Thyroid gland (tissue), 4 donors: Measurements from ENCODE around the gene NEDD4L.

ENCODE experiments used
- POLR2A ChIP-seq, 2 donors: fragments of 450-650 bp; IDR thresholded peaks; one replicate each; pipeline ENCODE4 v1.6.1; 2017; ENCODE audit warnings: antibody characterized with exemption in 2 of 2, mild to moderate bottlenecking in 2 of 2, moderate library complexity in 1 of 2
- TF ChIP-seq, protein P1 (sequence below), 6 experiments: fragments of 200-600 bp in 3 of 6; fragments of 450-650 bp in 3 of 6; sonication (generic) in 3 of 6; IDR thresholded peaks; one replicate each; pipeline ENCODE4 v1.5.1; 2016 to 2019; ENCODE audit warnings: antibody characterized with exemption in 6 of 6, mild to moderate bottlenecking in 2 of 6, inconsistent platforms in 1 of 6, moderate library complexity in 1 of 6

DNA sequence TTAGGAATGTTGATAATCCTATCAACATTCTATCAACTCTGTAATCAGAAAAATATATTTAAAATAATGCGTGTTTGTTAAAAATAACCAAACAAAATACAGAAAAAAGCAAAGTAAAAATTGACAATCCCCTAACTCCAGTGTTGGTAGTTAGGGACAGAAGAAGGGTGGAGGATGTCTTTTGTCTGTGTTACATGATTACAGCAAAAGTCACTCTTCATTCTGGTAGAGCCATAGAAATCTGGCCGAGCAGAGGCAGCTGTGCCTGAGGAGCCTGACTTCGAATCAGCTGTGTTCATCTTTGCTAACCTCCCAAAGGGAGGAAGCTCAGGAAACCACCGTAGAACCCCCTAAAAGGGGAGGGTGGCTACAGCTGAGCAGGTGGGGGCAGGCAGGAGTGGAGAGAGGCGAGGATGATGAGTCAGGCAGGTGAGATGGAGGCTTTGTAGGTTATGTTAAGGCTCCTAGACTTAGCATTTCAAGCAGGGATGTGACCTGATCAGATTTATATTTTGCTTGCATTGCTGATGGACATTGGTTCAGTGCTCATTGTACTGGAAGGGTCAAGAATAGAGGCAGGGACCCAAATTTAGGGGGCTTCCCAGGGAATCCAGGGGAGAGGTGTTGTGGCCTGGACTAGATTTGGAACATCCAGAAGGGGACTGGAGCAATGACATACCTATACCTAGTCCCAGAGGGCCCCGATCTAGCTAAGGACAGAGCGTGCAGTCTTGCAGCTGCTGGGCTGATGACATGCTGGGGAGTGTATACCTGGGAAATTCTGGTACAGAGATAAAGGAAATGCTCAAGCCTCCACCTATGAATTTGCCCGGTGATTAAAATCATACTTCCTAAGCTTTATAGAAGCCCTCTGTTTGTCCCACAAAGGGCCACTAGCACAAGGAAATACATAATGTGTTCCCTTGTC lies 95.7 kb downstream of the NEDD4L start:
- no peak for TF ChIP-seq POLR2A (IDR thresholded peaks at IDR 0.05)
- TF ChIP-seq, protein P1, sequence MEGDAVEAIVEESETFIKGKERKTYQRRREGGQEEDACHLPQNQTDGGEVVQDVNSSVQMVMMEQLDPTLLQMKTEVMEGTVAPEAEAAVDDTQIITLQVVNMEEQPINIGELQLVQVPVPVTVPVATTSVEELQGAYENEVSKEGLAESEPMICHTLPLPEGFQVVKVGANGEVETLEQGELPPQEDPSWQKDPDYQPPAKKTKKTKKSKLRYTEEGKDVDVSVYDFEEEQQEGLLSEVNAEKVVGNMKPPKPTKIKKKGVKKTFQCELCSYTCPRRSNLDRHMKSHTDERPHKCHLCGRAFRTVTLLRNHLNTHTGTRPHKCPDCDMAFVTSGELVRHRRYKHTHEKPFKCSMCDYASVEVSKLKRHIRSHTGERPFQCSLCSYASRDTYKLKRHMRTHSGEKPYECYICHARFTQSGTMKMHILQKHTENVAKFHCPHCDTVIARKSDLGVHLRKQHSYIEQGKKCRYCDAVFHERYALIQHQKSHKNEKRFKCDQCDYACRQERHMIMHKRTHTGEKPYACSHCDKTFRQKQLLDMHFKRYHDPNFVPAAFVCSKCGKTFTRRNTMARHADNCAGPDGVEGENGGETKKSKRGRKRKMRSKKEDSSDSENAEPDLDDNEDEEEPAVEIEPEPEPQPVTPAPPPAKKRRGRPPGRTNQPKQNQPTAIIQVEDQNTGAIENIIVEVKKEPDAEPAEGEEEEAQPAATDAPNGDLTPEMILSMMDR (IDR thresholded peaks at IDR 0.05): no peak
